Ascending aorta (tissue), 2 donors: ENCODE results near the gene MYCBPAP. TPM values are rescaled to one million over a fixed set of nuclear protein-coding genes. Genes with fewer than 3 reads are reported as not detected.
A peak's percentile ranks its signal among the peaks of the same experiment; 100 is the strongest.

Experiments used
- DNase-seq, 2 donors: peaks; one replicate each; pipeline ENCODE4 v3.0.0-alpha.2; 2019; ENCODE audit warnings: low spot score in 2 of 2
- H3K27ac ChIP-seq, 2 donors: fragments of 200-600 bp; sonication (generic); one replicate each; pipeline ENCODE4 v1.5.1; 2016 to 2017; ENCODE audit warnings: mild to moderate bottlenecking in 1 of 2
- H3K27me3 ChIP-seq: fragments of 200-600 bp; sonication (generic); one replicate; pipeline ENCODE4 v1.5.1; 2017
- H3K36me3 ChIP-seq, 2 donors: fragments of 200-600 bp; sonication (generic); one replicate each; pipeline ENCODE4 v1.5.1; 2016
- H3K4me1 ChIP-seq, 2 donors: fragments of 200-600 bp; sonication (generic); one replicate each; pipeline ENCODE4 v1.5.1; 2016 to 2017; ENCODE audit warnings: mild to moderate bottlenecking in 1 of 2
- H3K4me3 ChIP-seq, 2 donors: fragments of 200-600 bp; sonication (generic); one replicate each; pipeline ENCODE4 v1.5.1; 2016 to 2017; ENCODE audit warnings: mild to moderate bottlenecking in 1 of 2
- H3K9me3 ChIP-seq, 2 donors: fragments of 200-600 bp; sonication (generic); one replicate each; pipeline ENCODE4 v1.5.1; 2016
- intact Hi-C: fragments of 100-400 bp; cut with DNase I; formaldehyde crosslinking; loops from one replicate; pipeline ENCODE4 v1.15.1; 2023
- total RNA-seq: library from RNA; depleted of rRNA; stranded (reverse); fragments of >200 nt; gene quantifications from one replicate; pipeline ENCODE4 v1.1.0, GENCODE V29; 2016
- TF ChIP-seq, protein P1 (sequence below), 3 experiments: fragments of 200-600 bp in 2 of 3; fragments of 450-650 bp in 1 of 3; sonication (generic) in 2 of 3; IDR thresholded peaks; one replicate each; pipeline ENCODE4 v1.5.1; 2016 to 2019; ENCODE audit warnings: antibody characterized with exemption in 3 of 3, mild to moderate bottlenecking in 1 of 3, moderate library complexity in 1 of 3

Gene MYCBPAP
- total RNA-seq, 1 donor from 2014 or later: 7.9 TPM

DNA sequence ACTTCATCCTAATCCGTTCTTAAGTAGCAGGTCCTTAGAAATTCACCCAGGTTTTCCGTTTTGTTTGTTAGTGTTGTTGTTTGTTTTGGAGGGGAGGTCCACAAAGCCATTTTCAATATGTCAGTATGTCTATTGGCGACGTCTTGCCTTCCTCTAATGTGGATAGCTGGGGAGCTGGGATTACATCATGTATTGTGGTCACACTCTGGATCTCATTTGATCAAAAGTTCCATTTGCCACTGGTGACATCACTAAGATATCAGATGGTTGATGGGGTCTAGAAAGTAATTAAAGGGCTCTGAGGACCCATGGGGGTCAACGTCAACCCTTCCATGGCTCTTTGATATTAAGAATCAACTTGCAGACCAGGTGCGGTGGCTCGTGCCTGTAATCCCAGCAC lies 21.6 kb downstream of the MYCBPAP start:
- H3K36me3 ChIP-seq: no peaks in the 10 kb centered on the region
- H3K4me1 ChIP-seq: peaks cover 0 to 8% of the 10 kb centered on the region in 2 donors
- TF ChIP-seq, protein P1, sequence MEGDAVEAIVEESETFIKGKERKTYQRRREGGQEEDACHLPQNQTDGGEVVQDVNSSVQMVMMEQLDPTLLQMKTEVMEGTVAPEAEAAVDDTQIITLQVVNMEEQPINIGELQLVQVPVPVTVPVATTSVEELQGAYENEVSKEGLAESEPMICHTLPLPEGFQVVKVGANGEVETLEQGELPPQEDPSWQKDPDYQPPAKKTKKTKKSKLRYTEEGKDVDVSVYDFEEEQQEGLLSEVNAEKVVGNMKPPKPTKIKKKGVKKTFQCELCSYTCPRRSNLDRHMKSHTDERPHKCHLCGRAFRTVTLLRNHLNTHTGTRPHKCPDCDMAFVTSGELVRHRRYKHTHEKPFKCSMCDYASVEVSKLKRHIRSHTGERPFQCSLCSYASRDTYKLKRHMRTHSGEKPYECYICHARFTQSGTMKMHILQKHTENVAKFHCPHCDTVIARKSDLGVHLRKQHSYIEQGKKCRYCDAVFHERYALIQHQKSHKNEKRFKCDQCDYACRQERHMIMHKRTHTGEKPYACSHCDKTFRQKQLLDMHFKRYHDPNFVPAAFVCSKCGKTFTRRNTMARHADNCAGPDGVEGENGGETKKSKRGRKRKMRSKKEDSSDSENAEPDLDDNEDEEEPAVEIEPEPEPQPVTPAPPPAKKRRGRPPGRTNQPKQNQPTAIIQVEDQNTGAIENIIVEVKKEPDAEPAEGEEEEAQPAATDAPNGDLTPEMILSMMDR (IDR thresholded peaks at IDR 0.05): no peak
- no peak for DNase-seq
- no peak overlapping the region for H3K4me3 ChIP-seq
- H3K9me3 ChIP-seq: no peaks in the 10 kb centered on the region
- no peak overlapping the region for H3K27ac ChIP-seq
- H3K27me3 ChIP-seq: peaks cover 11% of the 10 kb centered on the region
- intact Hi-C loops: no loop called here

DNA sequence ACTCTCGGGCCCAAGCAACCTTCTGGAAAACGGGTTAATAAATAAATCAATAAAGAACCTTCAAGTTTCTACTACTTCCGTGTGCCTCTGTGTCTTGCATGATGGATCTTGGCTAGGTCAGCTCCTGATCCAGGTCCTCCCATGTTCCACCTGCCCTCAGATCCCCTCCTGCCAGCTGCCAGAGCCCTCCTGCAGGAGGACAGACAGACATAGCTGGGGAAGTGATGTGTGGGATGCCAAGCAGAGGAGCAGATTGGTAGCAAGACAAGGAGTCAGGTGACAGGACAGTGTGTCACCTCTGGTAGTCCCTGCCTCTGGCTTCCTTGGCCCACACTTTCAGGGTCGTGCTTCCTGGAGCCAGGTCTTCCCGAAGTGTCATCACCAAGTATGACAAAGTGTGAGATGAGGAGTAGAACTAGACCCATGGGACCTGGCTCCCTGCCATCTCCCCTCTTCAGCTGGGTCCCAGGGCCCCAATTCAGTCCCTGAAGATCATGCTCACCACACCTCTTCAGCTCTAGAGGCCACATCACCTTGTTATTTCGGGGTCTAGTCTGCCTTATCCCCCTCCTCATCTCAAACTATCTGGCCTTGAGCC lies 23.3 kb downstream of the MYCBPAP start:
- H3K4me3 ChIP-seq: no peak overlapping the region
- intact Hi-C loops: no loop called here
- DNase-seq: no peak
- no peaks in the 10 kb centered on the region for H3K36me3 ChIP-seq
- peaks cover 11% of the 10 kb centered on the region for H3K27me3 ChIP-seq
- H3K4me1 ChIP-seq: peaks cover 0 to 8% of the 10 kb centered on the region in 2 donors
- no peaks in the 10 kb centered on the region for H3K9me3 ChIP-seq
- TF ChIP-seq, protein P1 (IDR thresholded peaks at IDR 0.05): no peak
- H3K27ac ChIP-seq: no peak overlapping the region

GRCh38 chr17:50532452-50533024 lies 24.3 kb downstream of the MYCBPAP start, which contains the start of gene EPN3:
EPN3 (plus strand) TSS chr17:50532735; CDS start chr17:50536557, 3,822 bp downstream.
- Histone ChIP-seq H3K27ac (no peak within 1 kb of the TSS), H3K36me3 (no peaks in the 10 kb centered on the region)

DNA sequence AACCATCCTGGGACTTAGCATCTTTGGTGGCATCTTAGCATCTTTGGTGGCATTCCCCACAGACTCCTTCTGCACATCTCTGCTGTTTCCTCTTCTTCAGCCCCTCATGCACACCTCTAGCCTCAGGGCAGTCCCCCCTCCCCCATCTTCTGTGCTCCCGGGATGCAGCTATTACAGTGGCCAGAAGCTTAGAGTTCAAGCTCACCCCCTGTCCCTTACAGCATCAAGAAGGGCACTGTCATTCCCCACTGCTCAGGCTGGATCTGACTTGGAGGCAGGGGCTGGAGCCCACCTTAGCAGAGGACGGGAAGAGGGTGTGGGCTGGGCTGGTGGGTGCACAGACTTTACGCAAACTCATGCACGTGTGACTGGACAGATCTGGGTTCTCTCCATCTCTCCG lies 24.9 kb downstream of the MYCBPAP start:
- Histone ChIP-seq H3K36me3 (no peaks in the 10 kb centered on the region), H3K4me1 (peaks cover 0 to 8% of the 10 kb centered on the region in 2 donors), H3K4me3 (no peak overlapping the region), H3K9me3 (no peaks in the 10 kb centered on the region), H3K27ac (no peak overlapping the region), H3K27me3 (peaks cover 11% of the 10 kb centered on the region)
- intact Hi-C loops: no loop called here
- no peak for DNase-seq
- TF ChIP-seq, protein P1 (IDR thresholded peaks at IDR 0.05): no peak

More at GRCh38 chr17:50532452-50533024, 24.3 kb downstream of the MYCBPAP start, which contains the start of gene EPN3:
- Histone ChIP-seq H3K4me1 (peaks cover 0 to 8% of the 10 kb centered on the region in 2 donors), H3K27me3 (peaks cover 11% of the 10 kb centered on the region), H3K9me3 (no peaks in the 10 kb centered on the region), H3K4me3 (peak within 1 kb of the TSS in 1 of 2 donors; percentile 39)
- no peak for DNase-seq
- intact Hi-C loops: no loop called here
- TF ChIP-seq, protein P1 (IDR thresholded peaks at IDR 0.05): no peak

GRCh38 chr17:50533720-50534148 lies 25.5 kb downstream of the MYCBPAP start:
- TF ChIP-seq, protein P1 (IDR thresholded peaks at IDR 0.05): no peak
- peaks cover 11% of the 10 kb centered on the region for H3K27me3 ChIP-seq
- H3K9me3 ChIP-seq: no peaks in the 10 kb centered on the region
- no peak overlapping the region for H3K27ac ChIP-seq
- DNase-seq: no peak
- peaks cover 0 to 8% of the 10 kb centered on the region in 2 donors for H3K4me1 ChIP-seq
- peak overlapping the region in 1 of 2 donors; percentile 39 for H3K4me3 ChIP-seq
- intact Hi-C loops: no loop called here
- no peaks in the 10 kb centered on the region for H3K36me3 ChIP-seq
